Activated naive CD4-positive, alpha-beta T cell treated with Interleukin-2 at 50 U/mL for 16 hours (primary cell): Measurements from ENCODE around the gene GTF2A1L.

ENCODE experiments used
- DNase-seq: peaks from one replicate; pipeline ENCODE4 v3.0.0-alpha.2; 2020

Gene GTF2A1L

GRCh38 chr2:48707466-48707865, 89.8 kb downstream of the GTF2A1L start:
- no peak for DNase-seq

DNA sequence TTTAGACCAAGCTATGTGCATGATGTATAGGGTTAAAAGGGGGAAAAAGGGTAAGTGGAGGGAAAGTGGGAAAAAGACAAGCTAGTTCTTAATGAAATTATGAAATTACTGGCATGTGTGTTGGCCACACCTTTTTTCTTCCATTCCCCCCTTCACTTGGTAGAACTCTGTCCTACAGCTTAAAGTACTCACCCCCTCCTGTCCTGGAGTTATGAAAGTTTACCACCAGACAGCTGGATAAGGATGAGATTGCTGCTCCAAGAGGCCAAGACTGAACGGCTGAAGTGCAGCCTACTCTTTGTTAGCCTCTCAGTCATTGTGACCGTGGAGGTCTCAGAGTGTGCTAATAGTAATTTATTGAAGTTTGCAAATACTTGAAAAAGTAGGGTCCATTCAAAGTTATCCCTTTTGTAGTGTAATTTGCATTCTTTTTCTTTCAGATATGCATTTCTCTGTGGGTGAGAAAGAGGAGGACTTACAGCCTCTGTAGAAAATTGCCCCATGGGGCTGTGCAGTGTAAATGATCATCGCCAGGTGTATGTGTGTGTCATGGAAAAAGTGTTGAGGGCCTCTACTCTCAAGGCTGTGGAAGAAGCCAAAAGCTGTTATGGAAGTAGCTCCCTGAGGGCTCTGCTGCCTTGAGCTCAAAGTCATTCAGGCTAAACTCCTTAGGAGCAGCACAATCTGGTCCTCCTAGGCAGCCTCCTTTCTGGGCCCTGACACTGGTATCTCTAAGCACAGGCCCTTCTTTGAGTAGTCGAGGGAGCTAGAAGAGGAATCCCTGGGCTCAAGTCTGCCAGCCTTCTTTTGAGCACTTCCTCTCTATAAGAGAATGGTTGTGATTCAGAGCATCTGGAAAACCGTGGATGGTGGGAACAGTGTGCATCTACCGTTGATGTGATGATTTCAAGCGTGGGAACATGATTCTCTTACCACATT, 91.7 kb downstream of the GTF2A1L start:
- no peak for DNase-seq

GRCh38 chr2:48711343-48711742, 93.7 kb downstream of the GTF2A1L start:
- no peak for DNase-seq

DNA sequence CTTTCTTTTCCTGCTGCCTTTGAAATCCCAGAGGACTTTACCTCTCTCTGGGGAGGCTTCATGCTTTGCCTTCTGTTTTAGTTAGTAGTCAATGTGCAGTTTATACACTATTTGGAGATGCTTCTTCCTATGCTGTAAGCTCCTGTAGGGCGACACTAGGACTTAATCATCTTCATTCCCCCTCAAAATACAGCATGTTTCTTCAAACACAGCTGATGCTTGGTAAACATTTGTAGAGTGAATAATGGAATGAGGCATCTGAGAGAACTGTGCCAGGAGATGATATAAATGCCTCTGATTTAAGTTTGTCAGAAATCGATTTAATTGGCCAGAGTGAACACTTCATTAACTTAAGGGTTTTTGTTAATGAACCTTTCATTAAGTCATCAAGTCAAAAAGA, 94.5 kb downstream of the GTF2A1L start:
- no peak for DNase-seq

- DNase-seq, result no peak
Observed at GRCh38 chr2:48713647-48714046, 96.0 kb downstream of the GTF2A1L start.

DNA sequence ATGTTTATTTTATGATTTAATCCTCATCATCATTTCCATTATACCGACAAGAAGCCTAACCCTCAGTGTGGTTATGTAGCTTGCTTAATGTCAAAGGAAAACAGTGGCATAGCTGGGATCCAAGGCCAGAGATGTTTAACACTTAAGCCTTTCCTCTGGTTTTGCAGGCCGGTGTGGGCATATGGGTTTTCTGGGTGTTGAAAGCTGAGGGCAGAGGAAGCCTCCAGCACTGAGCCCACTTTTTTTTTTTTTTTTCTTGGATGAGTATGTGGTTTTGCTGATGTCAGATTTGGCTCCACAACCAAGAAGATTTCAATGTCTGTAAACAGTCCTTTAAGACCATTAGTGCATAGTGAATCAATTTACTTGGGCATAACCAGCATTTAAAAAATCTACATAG, 96.6 kb downstream of the GTF2A1L start:
- no peak for DNase-seq

DNA sequence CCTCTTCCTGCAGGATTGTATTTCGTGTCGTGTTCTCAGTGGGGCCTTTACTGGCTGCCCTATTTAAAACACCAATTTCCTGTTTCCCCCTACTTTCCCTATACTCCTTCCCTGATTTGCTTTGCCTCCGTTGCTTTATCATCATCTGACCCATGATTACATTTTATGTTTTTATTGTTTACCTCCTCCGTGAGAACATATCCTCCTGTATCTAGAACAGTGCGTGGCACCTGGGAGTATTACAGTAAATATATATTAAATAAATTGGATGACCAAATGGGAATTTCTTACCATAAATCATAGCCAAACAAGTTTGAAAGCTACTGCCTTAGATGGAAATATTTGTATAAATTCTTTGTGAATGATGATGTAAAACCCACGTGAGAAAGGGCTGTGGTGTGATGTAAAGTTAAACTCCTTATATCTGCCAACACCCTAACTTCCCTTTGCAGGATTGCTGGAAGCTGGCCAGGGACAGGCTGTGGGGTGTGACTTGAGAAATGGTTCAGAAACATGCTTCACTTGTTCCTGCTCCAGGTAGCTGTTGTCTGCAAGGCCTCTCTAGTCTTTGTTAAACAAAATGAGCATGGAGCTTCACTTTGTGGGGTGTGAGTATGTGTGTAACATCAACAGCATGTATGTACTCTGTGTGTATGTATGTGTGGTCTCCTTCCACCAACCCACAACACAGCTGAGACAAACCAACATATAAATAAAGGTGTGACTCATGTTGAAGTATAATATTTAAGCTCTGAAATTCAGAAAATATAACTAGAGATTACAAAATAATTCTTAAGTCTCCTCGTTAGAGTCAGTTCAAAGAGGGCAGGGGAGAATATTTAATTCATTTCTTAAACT, 97.6 kb downstream of the GTF2A1L start:
- no peak for DNase-seq

DNA sequence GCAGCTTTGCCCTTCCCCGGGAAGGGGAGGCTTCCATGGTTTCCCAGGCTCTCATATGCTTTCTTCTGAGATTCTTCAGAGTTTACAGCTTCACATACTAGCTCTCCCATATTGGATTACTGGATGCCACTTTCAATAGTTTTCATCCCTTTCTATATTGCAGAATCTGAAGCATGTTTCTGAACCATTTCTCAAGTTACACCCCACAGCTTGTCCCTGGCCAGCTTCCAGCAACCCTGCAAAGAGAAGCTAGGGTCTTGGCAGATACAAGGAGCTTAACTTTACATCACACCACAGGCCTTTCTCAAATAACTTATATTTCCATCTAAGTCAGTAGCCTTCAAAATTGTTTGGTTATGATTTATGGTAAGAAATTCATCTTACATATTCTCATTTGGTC, 98.3 kb downstream of the GTF2A1L start:
- DNase-seq, result no peak

DNA sequence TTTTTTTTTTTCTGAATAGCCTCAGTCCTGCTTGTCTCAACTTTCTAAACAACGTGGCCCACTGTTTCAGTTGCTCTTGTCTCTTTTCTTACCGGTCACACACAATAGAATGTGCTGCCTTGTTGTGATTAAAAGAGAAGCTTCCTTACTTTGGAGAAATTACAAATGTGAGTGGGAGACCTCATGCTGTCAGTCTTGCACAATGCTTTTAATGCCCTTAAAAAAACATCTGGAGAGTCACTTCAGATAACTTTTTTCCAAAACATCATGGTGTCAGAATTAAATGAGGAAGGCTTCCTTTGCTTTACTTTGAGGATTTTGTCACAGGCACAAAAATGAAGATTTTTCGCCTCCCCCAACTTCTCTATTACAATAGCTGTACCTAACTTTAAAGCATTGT, 100.2 kb downstream of the GTF2A1L start:
- DNase-seq, result no peak

DNA sequence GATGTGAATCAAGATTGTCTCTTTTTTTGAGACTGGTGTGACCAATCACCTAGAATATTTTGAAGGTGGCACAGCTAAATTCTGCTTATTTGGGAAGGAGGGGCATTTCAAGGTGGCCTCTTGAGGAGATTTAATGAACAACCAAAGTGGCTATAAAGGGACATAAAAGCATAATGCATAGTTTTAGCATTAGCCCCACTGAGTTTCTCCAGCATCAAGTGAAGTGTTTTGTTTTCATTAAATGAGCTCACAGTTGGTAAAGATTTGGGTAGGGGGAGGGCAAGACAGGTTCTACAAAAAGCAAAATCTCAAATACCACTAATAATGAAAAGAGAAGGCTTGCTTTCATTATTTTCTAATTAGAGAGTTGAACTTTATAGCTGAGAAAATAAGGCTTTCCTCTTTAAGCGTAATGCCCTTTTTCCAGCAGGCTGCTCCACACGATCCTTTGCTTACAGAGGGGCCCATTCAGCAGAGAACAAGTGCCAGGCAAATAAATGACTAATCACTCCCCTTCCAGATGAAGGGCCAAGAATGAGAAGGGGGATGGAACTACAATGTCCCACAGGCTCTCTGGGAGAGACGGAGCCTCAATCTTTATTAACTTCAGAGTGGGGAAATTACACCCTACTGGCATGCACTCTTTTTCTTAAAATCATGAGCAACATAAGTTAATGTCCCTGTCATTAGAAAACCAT, 102.0 kb downstream of the GTF2A1L start:
- no peak for DNase-seq

DNA sequence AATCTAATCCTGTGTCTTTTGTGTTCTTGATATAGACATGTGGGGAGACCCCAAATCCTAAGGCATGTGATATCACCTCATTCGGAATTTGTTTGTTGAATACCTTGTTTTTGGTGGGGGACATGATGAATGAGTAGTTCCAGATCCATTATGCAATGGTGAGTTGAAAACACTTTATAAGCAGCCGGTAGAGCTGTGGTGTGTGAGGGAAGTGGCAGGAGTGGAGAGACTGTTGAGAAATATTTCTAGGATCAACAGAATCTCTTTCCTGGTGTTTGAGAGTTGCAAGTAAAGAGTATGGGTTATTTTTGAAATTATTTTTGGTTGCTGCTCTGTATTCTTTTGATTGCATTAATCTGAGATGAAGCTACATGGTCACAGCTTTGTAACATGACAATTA, 103.5 kb downstream of the GTF2A1L start:
- DNase-seq, result no peak

DNA sequence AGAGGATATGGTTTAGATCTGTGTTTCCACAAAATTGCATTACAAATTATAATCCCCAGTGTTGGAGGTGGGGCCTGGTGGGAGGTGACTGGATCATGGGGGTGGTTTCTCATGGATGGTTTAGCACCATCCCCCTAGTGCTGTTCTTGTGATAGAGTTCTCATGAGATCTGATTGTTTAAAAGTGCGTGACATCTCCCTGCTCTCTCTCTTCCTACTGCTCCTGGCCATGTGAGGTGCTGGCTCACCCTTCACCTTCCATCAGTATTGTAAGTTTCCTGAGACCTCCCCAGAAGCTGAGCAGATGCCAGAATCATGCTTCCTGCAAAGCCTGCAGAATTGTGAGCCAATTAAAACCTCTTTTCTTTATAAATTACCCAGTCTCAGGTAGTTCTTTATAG, 104.7 kb downstream of the GTF2A1L start:
- DNase-seq, result no peak

GRCh38 chr2:48723129-48723528, 105.5 kb downstream of the GTF2A1L start:
- DNase-seq, result no peak

DNA sequence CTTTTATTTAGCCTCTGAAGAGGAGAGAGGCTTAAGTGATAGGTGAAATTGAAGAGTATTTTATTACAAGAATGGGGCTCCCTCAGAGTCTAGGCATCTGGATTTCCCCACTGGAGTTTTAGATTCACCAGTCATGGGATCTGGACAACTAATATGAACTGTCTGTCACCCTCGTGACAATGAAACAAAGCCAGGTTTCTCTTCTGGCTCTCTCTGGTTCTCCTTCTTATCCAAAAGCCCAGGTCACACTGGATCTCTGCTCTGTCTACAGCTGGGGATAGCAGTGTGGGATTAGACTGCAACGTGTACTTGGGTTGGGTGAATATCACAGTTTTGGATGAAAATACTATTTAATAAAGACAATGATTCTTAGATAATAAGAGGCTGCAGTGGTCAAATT, 106.6 kb downstream of the GTF2A1L start:
- DNase-seq, result no peak

DNA sequence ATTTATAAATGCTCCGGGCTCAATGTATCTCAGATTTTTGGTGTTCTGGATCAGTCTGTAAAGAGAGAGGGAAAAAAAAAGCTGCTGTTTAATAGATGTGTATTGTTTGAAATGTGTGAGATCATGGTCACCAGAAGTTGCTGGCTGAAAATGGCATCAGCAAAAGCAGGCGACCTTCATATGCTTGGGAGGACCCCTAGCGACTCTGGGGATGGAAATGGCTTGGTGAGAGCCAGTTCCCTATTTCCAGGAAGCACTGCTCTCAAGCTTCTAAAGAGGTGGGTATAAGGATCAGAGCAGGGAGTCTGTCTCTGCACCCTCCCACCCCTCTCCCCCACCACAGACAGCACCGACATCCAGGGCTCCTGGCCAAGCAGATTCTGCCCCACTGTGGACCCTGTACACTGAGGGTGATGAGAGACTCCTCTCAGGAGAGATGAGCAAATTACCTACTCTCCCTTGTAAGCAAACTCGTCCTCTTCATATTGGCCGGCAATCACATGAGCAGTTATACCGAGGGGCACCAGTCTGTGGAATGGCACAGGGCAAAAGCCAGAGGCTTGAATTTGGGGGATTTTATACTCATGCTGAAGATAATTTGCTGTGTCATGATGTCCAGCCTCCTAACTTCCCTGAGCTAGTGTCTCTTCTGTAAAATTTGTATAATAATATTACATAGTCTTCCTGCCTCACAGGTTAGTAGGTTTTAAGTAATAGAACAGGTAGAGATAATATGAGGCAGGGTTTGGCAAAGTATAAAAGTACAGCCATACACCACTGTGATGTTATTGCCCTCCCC, 108.2 kb downstream of the GTF2A1L start:
- DNase-seq, result no peak

GRCh38 chr2:48727560-48727959, 109.9 kb downstream of the GTF2A1L start:
- no peak for DNase-seq

DNA sequence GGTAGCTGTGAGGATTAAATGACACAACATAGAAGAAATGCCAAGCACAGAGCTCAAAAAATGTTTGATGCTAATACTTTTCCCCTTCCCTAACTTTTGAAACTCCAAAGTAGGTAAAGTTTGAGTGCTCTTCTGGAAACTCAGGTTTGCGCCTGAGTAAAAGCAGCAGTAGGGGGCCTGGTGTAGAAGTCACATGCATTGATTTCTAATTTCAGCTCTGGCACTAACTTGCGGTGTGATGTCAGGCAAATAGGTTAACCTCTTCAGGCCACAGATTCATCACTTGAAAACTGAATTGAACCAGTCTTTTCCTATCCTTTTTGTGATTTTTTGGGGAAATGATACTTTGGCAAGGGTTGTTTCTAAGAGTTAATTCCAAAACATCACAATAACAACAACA, 110.6 kb downstream of the GTF2A1L start:
- no peak for DNase-seq

- DNase-seq, result no peak
Observed at GRCh38 chr2:48728840-48729239, 111.2 kb downstream of the GTF2A1L start.
